ENCODE data around the gene ZNF180. TPM values are rescaled to one million over a fixed set of nuclear protein-coding genes. Genes with fewer than 3 reads are reported as not detected.

ZNF180 gene
- total RNA-seq, 1 donor from 2014 or later = 11.1 TPM

DNA sequence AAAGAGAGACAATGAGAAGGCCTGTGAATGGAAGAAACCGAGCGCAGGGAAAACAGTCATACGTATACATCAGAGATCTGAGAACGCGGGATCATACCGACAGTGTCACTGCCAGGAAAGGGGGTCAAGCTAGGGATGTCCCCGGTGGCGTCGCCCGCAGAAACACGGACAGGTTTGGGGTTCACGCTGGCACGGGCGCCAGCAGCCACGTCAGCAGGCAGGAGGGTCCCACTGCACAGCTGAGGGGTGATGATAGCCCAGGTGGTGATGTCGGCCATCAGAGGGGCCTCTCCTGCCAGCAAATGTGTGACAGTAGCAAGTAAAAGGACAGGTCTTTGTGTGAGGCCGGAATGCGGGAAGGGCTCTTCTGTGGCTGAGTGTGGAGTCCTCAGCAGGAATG, 48.6 kb downstream of the ZNF180 start:
- no peak for FAIRE-seq
- DNase-seq (ENCODE audit: low read depth) = no peak
- H3K27me3 ChIP-seq (ENCODE audit: control insufficient read depth, insufficient read depth, low read length) = no peaks in the 10 kb centered on the region
- TF ChIP-seq, protein P1, sequence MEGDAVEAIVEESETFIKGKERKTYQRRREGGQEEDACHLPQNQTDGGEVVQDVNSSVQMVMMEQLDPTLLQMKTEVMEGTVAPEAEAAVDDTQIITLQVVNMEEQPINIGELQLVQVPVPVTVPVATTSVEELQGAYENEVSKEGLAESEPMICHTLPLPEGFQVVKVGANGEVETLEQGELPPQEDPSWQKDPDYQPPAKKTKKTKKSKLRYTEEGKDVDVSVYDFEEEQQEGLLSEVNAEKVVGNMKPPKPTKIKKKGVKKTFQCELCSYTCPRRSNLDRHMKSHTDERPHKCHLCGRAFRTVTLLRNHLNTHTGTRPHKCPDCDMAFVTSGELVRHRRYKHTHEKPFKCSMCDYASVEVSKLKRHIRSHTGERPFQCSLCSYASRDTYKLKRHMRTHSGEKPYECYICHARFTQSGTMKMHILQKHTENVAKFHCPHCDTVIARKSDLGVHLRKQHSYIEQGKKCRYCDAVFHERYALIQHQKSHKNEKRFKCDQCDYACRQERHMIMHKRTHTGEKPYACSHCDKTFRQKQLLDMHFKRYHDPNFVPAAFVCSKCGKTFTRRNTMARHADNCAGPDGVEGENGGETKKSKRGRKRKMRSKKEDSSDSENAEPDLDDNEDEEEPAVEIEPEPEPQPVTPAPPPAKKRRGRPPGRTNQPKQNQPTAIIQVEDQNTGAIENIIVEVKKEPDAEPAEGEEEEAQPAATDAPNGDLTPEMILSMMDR (IDR thresholded peaks at IDR 0.05; ENCODE audit: insufficient read depth, low read length, severe bottlenecking) = no peak
- H3K36me3 ChIP-seq (ENCODE audit: control insufficient read depth, insufficient read depth, low read length) = no peaks in the 10 kb centered on the region
- H3K4me3 ChIP-seq (ENCODE audit: low read depth, low read length) = no peak overlapping the region

GRCh38 chr19:44447916-44448674, 52.2 kb downstream of the ZNF180 start, which contains the start of gene ZNF229:
Gene ZNF229, minus strand, starts transcription at chr19:44448472. Its CDS starts 5,625 bp downstream, at chr19:44442847.
- FAIRE-seq = peak; percentile 86
- H3K27me3 ChIP-seq (ENCODE audit: control insufficient read depth, insufficient read depth, low read length) = no peaks in the 10 kb centered on the region
- TF ChIP-seq, protein P1 (IDR thresholded peaks at IDR 0.05; ENCODE audit: insufficient read depth, low read length, severe bottlenecking) = no peak

GRCh38 chr19:44438441-44438840, 61.9 kb downstream of the ZNF180 start:
- H3K4me3 ChIP-seq (ENCODE audit: low read depth, low read length) = no peak overlapping the region
- TF ChIP-seq, protein P1 (IDR thresholded peaks at IDR 0.05; ENCODE audit: insufficient read depth, low read length, severe bottlenecking) = no peak
- peaks cover 4% of the 10 kb centered on the region for H3K36me3 ChIP-seq (ENCODE audit: control insufficient read depth, insufficient read depth, low read length)
- DNase-seq (ENCODE audit: low read depth) (no peak), FAIRE-seq (no peak)
- no peaks in the 10 kb centered on the region for H3K27me3 ChIP-seq (ENCODE audit: control insufficient read depth, insufficient read depth, low read length)

More at GRCh38 chr19:44447916-44448674, 52.2 kb downstream of the ZNF180 start, which contains the start of gene ZNF229:
- peak; percentile 91 for DNase-seq (ENCODE audit: low read depth)
- H3K4me3 ChIP-seq (ENCODE audit: low read depth, low read length) = peak within 1 kb of the TSS; percentile 79
- no peaks in the 10 kb centered on the region for H3K36me3 ChIP-seq (ENCODE audit: control insufficient read depth, insufficient read depth, low read length)

GRCh38 chr19:44435441-44435840, 64.9 kb downstream of the ZNF180 start:
- no peak overlapping the region for H3K4me3 ChIP-seq (ENCODE audit: low read depth, low read length)
- no peaks in the 10 kb centered on the region for H3K27me3 ChIP-seq (ENCODE audit: control insufficient read depth, insufficient read depth, low read length)
- FAIRE-seq (peak; percentile 7), DNase-seq (ENCODE audit: low read depth) (no peak)
- H3K36me3 ChIP-seq (ENCODE audit: control insufficient read depth, insufficient read depth, low read length) = peaks cover 10% of the 10 kb centered on the region
- TF ChIP-seq, protein P1 (IDR thresholded peaks at IDR 0.05; ENCODE audit: insufficient read depth, low read length, severe bottlenecking) = no peak

DNA sequence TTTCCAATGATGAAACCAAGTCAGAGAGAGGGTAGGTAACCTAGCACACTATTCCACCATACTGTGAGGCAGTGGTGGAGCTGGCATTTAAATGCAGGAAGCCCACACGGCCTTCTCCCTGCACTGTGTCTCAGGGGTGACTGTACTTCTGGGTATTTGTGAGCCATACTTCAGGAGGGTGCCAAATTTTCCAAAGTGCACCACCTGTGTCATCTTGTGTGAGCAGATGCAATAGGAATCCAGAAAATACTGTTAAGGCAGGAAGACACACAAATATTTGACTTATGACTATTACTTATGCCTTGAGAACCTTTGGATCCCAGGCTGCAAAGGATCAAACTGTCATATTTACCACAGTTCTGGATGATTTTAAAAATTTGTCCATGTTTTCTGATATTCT, 69.4 kb downstream of the ZNF180 start:
- DNase-seq (ENCODE audit: low read depth) (peak; percentile 21), FAIRE-seq (no peak)
- Histone ChIP-seq H3K4me3 (ENCODE audit: low read depth, low read length) (no peak overlapping the region), H3K36me3 (ENCODE audit: control insufficient read depth, insufficient read depth, low read length) (peaks cover 10% of the 10 kb centered on the region), H3K27me3 (ENCODE audit: control insufficient read depth, insufficient read depth, low read length) (no peaks in the 10 kb centered on the region)
- TF ChIP-seq, protein P1 (IDR thresholded peaks at IDR 0.05; ENCODE audit: insufficient read depth, low read length, severe bottlenecking) = no peak

Other genes with a start within 250 kb of the ZNF180 start
- under 0.01 and 0.38 TPM in 2 replicates for gene ZNF233, start 240.6 kb downstream of the ZNF180 start, total RNA-seq
- 4.7 and 6.1 TPM in 2 replicates for gene ZNF235, start 195.5 kb downstream of the ZNF180 start, total RNA-seq
- 5.0 and 7.2 TPM in 2 replicates for gene ZNF112, start 143.8 kb downstream of the ZNF180 start, total RNA-seq
- gene ZNF285, start 98.9 kb downstream of the ZNF180 start, total RNA-seq = 2.2 and 4.5 TPM in 2 replicates
- gene ZNF229, start 52.0 kb downstream of the ZNF180 start, total RNA-seq = 10.8 and 19.5 TPM in 2 replicates
- not detected in 2 replicates for gene CEACAM20, start 29.2 kb upstream of the ZNF180 start, total RNA-seq
- not detected in 2 replicates for gene IGSF23, start 113.0 kb upstream of the ZNF180 start, total RNA-seq
- 84.6 and 102 TPM in 2 replicates for gene PVR, start 143.4 kb upstream of the ZNF180 start, total RNA-seq
- gene CEACAM19, start 171.0 kb upstream of the ZNF180 start, total RNA-seq = 0.53 and 2.7 TPM in 2 replicates
- gene CEACAM16, start 198.6 kb upstream of the ZNF180 start, total RNA-seq = not detected in 2 replicates
- gene BCL3, start 248.2 kb upstream of the ZNF180 start, total RNA-seq = 2.1 and 4.7 TPM in 2 replicates